T-helper 1 cell treated with Interleukin-12 subunit alpha and Interleukin-12 subunit beta and Interleukin-4 antibody, amounts not matched to agents 30 ng/mL and 1 ng/mL, for 36 hours (primary cell): Measurements from ENCODE around the gene ZNF648. TPM values are rescaled to one million over a fixed set of nuclear protein-coding genes. Genes with fewer than 3 reads are reported as not detected.
"Not testable (repeated sequence)": the region's sequence is repeated elsewhere in the genome, so short reads cannot be mapped to it uniquely, and the experiment has no call there.

Experiments used
- intact Hi-C: fragments of 100-400 bp; cut with micrococcal nuclease; formaldehyde crosslinking; loops from one replicate; pipeline ENCODE4 v1.15.1; 2024
- total RNA-seq: library from RNA; stranded (reverse); gene quantifications from 2 replicates; pipeline ENCODE4 v1.2.3, GENCODE V29; 2022

The ZNF648 gene
- total RNA-seq, 1 donor from 2014 or later: not detected

DNA sequence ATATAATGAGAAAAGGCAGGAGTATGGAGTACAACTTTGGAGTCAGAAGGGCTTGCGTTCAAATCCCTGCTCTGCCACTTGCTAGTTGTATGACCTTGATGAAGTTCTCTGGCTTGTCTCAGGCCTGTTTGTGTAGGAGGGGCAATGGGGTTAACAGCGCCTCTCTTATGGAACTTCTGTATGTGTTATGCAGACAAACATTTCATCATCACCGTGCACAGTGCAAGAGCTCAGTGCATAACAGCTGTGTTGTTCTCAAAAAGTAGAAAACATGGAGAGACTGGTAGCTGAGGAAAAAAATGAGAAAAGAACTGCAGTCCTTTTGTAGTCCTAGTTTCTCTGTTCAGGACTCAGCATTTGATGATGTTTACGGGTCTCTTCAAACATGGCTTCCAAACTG, 10.4 kb upstream of the ZNF648 start:
- intact Hi-C loops: no loop called here

DNA sequence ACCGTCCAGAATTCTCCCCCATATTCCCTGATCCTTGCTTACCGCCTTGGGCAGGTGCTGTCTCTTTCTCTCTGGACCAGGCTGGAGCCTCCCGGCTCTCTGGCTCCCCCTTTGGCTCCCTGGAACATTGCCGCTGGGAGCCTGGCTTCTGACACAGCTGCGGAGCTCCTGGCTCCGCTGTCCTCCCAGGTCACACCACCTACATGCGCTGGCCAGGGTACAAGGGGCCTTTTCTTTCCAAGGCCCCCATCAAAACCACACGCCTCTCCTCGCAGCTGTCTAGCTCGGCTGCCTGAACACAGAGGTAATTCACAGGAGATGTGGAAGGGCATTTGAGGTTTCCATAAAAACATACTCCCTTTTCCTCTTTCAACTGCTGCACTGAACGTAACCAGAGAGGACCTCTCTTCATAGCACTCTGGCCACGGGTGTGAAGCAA, 7.5 kb upstream of the ZNF648 start:
- intact Hi-C loops: no loop called here

DNA sequence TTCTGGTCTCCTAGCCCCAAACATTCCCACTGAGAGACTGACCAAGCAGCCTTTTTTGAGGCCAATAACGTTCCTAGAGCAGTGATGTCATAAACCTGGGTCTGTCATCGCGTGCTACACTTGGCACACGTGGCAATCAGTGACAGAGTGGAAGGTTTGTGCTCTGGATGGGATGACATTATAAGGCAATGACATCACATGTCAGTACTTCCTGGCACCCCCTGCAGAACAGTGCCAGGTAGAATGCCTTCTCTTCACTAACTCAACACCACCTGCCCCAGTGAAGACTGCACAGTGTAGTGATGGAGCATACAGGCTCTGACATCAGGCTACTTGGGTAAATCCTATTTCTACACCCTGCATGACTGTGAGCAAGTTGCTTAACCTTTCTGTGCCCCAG, 5.4 kb upstream of the ZNF648 start:
- intact Hi-C loops: no loop called here

DNA sequence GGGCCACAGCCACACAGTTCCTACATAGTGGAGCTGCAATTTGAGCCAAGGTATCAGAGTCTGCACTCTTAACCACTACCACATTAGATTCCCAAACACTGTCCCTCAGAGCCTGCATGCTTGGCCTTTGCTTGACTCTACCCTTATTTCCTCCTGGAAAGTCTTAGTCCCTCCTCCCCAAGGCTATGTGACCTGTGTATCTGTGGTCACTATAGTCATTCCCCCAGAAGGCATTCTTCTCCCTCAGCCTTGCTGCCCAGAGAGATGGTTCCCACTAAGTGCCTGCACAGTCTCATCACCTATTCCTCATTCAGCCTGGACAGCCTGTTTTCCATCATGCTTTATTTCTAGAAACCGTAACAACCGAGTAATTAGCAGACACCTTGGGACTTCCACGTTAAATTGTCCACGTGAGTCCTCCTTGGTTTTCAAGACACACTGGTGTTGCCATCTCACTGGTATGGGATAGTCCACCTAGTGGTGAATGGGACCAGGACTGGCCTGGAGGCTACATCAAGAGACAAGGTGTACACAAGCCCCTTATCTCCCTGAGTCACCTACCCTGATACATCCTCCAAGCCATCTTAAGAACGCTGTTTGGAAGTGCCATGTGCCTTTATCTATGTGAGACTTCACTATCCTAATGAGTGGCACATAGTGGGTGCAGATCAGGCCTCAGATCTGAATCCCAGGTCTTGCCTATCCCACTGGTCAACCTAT, 3.8 kb upstream of the ZNF648 start:
- intact Hi-C loops: no loop called here

DNA sequence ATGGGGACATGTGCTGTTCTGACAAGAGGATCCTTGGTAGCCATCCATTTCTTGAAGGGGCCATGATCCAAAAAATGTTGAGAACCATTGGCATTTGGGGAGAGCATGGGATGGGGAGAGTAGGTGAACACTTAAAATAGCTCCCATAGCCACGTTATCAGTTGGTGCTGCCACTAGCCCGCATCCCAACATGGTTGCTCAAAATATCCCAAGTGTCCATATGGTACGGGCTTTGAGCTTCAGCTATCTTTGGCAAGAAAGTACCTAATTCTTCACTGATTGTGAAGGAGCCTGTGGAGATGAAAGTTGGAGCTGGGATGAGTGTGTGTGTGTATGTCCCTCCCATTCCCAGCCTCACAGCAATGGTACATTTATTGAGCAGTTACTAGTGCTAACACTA, 3.1 kb upstream of the ZNF648 start:
- intact Hi-C loops: no loop called here

DNA sequence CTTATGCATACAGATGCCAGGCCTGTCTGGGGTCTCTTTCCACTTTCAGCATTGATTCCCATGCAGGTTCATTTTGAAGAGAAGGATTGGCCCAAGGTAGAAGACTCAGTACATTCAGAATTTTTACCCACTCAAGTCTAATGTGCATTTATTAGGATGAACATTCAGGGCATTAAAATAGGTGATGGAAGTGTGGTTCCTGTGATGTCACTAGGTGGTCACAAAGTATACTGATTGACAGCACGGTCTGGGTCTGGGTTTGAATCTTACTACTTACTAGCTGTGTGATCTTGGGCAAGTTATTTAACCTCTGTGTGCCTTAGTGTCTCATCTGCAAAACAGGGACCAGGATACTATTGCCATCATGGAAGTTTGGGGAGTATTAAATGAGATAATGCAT, 711 bp upstream of the ZNF648 start:
- intact Hi-C loops: no loop called here

DNA sequence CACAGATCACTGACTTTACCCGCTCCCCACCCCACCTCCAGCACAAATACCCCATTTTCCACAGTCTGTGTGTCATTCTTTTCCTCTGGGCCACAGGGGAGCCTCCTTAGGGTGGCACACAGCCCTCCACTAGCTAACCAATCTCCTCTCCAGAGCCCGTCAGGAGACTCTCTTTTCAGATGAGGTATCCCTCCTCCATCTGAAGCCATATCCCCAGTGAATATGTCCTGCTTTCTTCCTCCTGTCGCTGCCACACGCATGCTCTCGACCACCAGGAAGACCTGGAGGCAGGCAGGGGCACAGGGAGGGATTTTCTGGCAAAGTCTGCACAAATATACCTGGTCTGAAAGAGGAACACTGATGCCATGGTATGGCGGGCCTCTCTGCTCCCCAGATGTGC, 635 bp downstream of the ZNF648 start:
- intact Hi-C loops: no loop called here

DNA sequence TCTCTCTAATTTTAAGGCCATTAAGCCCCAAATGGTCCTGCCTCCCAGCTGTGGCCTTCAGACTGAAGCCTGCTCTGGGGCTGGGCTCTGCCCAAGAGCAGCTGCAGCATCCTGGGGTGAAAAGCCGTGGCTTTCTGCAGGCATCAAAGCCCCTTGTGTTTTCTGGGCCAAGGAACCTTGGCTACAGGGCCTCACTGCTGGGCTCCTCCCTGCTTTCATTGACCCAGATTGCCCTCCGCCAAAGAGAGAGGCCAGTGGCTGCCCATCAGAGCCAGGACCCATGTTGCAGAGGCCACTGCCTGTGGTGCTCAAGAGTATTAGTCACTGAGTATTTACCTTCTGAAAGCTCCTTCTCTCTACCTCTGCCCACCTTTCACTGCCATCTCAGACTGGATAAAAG, 1.6 kb downstream of the ZNF648 start:
- intact Hi-C loops: no loop called here

DNA sequence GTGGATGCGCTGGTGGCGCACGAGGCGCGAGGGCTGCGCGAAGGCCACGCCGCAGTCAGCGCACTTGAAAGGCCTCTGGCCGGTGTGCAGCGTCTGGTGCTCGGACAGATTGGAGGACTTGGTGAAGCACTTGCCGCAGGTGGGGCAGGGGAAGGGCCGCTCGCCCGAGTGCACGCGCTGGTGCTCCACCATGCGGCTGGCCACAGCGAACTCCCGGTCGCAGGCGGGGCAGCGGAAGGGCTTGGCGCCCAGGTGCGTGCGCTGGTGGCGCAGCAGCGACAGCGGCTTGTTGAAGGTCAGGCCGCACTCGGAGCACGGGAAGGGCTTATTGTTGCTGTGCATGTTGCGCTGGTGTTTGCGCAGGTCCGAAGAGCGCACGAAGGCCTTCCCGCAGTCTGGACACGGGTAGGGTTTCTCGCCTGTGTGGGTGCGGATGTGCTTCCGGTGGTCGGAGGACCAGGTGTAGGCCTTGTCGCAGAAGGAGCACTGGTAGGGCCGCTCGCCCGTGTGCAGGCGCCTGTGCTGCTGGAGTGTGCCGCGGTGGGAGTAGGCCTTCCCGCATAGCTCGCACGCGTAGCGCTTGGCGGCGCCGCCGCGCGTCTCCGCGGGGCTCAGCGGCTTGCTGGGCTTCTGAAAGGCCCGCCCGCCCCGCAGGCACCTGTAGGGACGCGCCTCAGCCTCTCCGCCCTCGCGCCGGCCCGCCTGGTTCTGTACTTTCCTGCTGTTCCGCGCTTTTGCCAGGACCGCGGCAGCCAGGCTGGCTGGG, 4.7 kb downstream of the ZNF648 start:
- intact Hi-C loops: no loop called here

DNA sequence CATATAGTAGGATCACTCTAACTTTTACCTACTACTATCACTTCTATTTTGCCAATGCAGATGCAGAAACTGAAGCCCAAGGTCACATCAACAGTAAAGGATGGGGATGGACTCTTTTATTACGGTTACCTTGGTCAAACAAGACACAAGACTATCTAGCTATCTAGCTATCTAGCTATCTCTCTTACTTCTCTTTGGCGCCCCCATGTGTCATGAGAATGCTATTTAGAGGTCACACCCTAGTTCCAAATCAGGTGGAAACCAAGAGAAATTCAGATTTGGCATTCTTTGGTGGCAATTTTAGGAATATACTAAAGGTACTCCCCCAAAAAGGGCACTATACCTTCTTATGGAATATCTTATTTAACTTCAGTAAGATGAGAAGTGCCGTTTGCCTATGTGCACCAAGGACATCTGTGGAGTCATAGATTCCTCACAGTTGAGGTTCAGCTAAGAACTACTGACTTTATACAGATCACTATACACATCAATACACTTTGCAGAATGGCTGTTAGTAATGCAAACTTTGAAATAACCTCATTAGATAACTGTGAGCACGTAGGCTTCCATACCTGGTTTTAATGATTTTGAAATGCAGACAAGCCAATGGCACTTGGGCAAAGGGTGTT, 6.7 kb downstream of the ZNF648 start:
- intact Hi-C loops: loop anchor here (1.0 to 5.0 kb wide), 5 partner anchors 26 to 576 kb away; no protein-coding TSS in a partner anchor

DNA sequence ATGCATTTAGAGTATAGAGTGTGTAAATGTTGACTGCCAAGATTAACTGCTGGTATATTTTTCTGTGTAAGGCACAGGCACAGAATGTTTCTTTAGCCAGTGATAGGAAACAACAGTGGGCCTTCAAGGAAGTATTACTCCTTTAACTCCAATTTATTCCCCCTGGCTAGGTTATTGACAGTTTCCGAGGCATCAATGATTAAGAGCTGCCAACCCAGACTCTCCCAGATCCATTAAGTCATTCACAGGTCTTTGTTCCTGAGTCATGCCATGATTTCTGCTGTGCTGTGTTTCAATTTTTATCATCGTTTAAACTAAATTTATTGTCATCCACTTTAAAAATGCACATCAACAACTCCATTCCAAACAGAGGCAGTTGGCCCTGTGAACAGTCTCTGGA, 9.2 kb downstream of the ZNF648 start:
- intact Hi-C loops: loop anchor here (5.0 kb wide), 2 partner anchors 35 to 375 kb away; no protein-coding TSS in a partner anchor

DNA sequence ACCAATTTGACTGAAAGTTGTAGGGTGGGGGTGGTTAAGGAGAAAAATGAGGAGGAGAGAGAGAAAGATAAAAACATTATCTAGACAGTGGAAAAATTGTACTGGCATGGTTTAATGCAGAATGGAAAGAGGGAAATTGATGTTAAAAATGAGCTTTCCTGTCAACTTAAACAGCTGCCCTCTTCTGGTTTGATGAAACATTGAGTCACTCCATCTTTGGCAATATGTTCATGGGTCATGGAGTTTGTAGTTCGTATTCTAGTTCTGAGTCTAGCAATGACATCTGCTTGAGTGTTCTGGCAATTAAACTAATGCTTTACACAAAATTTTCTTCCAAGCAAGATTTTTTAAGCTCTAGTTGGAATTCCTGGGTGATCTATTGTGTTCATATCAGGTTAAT, 9.6 kb downstream of the ZNF648 start:
- intact Hi-C loops: loop anchor here (5.0 kb wide), 2 partner anchors 35 to 375 kb away; no protein-coding TSS in a partner anchor

DNA sequence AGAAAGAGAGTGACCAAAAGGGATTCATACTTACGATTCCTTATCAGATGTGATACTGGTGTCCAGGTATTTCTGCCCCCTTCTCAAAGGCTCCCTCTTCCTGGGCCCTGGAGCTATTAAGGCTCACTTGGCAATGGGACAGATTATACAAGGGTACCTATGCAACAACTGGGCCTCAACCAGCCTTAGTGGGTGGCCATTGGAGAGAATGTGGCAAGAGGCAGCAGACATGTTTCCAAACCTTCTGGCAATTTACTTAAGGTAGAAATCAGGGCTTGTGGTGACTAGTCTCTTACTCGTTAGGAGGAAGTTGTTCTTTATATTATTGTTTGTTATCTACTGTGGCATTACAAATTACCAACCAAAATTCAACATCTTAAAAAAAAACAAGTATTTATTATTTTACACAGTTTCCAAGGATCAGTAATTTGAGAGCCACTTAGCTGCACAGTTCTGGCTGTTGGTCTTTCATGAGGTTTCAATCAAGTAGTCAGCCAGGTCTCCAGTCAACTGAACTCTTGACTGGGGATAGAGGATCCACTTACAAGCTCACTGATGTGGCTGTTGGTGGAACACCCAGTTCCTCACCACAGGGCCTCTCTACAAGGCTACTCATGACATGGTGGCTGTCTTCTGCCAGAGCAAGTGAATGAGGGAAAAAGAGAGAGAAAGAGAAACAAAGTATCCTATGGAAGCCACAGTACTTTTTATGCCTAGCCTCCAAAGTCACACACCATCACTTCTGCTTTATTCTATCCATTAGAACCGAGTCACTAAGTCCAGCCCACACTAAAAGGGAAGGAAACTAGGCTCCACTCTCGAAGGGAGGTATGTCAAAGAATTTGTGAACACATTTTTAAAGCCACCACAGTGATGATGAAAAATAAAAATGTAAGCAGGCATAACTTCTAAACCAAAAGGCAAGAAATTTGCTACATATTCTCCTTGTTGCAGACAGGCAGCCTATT, 10.7 kb downstream of the ZNF648 start:
- intact Hi-C loops: loop anchor here (5.0 kb wide), 2 partner anchors 33 to 373 kb away; no protein-coding TSS in a partner anchor

DNA sequence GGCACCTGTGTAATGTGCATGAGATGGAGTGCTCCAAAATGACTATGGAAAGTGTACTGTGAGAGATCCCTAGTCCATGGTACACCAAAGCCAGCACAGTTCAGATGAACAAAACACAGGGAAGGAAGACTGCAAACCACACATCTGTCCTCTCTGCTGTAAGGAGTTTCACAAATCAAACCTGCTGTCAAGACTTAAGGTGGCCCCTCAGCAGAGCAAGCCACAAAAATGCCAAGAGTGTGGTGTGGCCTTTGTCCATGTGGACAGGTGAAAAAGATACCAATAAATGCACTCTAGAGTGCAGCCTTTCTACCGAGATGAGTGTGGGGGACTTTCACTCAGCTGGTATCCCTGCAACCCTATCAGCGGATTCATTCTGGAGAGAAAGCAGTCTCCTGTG, 12.9 kb downstream of the ZNF648 start:
- intact Hi-C loops: no loop called here

DNA sequence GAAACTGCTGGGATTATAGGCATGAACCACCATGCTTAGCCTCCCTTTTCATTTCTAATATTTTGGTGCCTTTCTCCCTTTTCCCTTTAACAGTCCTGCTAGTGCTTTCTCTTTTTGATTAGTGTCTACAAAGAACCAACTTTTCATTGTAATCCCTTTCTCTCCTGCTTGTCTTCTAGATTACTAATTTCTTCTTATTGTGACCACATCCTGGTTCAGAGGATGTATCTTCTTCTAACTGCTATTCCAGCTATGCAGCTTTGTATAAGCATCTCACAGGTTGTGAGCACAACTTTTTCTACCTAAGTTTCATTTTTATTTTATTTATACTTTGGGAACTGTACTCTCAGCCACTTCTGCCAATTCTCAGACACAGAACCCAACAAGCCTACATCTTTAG, 14.7 kb downstream of the ZNF648 start:
- intact Hi-C loops: loop anchor here (1.0 kb wide), 1 partner anchor 17 kb away; no protein-coding TSS in a partner anchor

DNA sequence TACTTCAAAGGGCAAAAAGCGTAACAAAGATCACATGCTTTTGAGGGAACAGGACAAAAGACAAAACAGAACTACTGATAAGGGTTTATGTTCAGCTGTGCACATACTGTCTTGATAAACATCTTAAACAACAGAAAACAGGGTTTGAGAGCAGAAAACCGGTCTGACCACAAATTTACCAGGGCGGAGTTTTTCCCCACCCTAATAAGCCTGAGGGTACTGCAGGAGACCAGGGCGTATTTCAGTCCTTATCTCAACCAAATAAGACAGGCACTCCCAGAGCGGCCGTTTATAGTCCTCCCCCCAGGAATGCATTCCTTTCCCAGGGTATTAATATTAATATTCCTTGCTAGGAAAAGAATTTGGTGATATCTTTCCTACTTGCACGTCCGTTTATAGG, 16.0 kb downstream of the ZNF648 start:
- intact Hi-C loops: not testable (repeated sequence)

DNA sequence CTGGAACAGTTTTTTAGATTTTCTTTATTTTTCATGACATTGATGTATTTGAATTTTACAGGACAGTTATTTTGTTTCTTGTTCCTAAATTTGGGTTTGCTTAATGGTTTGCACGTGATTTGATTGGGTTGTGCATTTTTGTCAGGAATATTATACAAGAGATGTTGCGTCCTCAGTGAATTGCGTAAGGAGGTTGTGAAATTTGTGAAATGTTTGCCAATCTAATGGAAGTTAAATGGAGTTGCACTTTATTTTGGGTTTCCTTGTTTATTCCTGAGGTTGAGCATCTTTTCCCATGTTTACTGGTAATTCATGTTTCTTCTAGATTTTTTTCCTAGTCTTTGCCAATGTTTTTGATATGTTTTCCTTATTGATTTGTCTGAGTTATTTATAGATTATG, 19.9 kb downstream of the ZNF648 start:
- intact Hi-C loops: no loop called here

DNA sequence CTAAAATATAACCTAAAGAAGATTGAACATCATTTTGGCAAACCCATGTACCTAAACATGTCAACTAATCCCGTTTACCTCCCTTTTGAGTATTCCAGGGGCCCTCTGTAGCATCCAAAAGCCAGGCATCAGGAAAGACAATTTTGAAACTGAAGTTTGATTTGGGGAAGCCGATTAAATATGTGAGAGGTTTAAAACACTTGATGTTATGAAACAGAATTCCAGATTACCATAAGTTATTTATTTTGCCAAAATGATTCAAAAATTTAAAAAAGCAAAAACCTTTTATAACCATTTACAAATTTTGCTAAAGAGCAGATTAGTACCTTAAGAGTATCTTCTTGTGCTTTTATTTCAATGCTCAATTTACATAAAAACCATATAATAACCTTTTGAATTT, 23.3 kb downstream of the ZNF648 start:
- intact Hi-C loops: loop anchor here (10.0 kb wide), 1 partner anchor 643 kb away; no protein-coding TSS in a partner anchor

DNA sequence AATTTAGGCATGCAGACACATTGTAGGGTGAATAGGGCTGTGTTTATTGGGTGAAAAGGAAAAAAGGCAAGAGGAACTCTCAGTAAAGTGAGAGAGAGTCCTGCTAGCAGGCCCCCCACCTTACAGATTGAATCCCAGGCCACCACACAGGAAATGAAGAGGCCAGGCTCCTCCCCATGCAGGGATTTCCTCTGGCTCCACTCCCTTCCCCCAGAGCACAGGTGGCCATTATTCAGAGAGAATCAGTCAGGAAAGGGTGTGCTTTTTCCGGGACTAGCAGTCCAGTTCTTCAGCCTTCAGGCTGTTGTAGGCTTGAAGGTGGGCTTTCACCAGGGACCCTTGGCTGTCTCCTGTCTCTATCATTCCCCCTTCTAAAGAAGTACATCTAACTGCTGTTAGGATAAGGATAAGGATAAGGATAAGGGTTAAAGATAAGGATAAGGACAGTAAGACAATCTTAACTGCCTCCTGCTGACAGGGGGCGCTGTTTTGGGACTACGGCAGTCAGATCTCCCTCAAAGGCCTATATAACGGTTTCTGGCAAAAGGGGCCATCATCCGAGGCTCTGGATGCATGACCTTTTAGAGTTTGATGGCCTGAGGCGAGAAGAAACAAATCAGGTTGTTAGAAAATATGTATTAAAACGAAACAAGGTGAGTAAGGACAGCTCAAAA, 26.3 kb downstream of the ZNF648 start:
- intact Hi-C loops: loop anchor here (10.0 kb wide), 1 partner anchor 640 kb away; no protein-coding TSS in a partner anchor

DNA sequence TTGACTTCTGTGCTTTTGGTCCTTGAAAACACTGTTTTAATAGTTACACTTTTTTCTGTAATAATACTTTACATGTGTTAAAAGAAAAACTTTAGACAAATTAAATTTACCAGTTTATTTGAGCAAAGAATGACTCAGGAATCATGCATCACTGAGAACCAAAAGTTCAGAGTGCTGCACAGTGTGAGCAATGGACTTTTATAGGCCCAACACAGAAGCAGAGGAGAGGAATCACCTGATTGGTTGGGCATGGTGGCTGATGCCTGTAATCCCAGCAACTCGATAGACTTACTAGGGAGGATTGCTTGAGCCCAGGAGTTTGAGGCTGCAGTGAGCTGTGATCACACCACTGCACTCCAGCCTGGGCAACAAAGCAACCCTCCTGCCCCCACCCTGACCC, 29.3 kb downstream of the ZNF648 start:
- intact Hi-C loops: loop anchor here (10.0 kb wide), 1 partner anchor 637 kb away; no protein-coding TSS in a partner anchor
